Stimulated activated naive B cell treated with anti-CD40 and anti-IgM and Interleukin-4, amounts not matched to agents 10 μg/mL and 1 μg/mL and 100 μg/mL, for 72 hours (primary cell): ENCODE data around the gene TENT5C.

Experiments used
- ATAC-seq, 2 donors: fragments of 150-1000 bp; cut with Tn5 transposase; replicated peaks; 2 replicates each; pipeline ENCODE4 v1.10.0; 2021; ENCODE audit warnings: moderate library complexity in 1 of 2
- DNase-seq: peaks from one replicate; pipeline ENCODE4 v3.0.0; 2021
- H3K27ac Mint-ChIP-seq: one replicate; pipeline ENCODE4 v1.8.0; 2022; ENCODE audit warnings: mild to moderate bottlenecking, mixed read lengths
- H3K27me3 Mint-ChIP-seq, 2 donors: one replicate each; pipeline ENCODE4 v1.8.0; 2022; ENCODE audit warnings: mixed read lengths in 2 of 2
- H3K36me3 Mint-ChIP-seq, 2 donors: one replicate each; pipeline ENCODE4 v1.8.0; 2022; ENCODE audit warnings: mixed read lengths in 2 of 2, mild to moderate bottlenecking in 1 of 2
- H3K4me1 Mint-ChIP-seq, 2 donors: one replicate each; pipeline ENCODE4 v1.8.0; 2022; ENCODE audit warnings: mixed read lengths in 2 of 2, mild to moderate bottlenecking in 1 of 2
- H3K4me3 Mint-ChIP-seq, 2 donors: one replicate each; pipeline ENCODE4 v1.8.0; 2022; ENCODE audit warnings: mild to moderate bottlenecking in 2 of 2, mixed read lengths in 2 of 2, moderate library complexity in 1 of 2
- H3K9me3 Mint-ChIP-seq, 2 donors: one replicate each; pipeline ENCODE4 v1.8.0; 2022; ENCODE audit warnings: mixed read lengths in 2 of 2, mild to moderate bottlenecking in 1 of 2

Gene TENT5C

GRCh38 chr1:117634631-117635030 lies 28.8 kb downstream of the TENT5C start:
- H3K36me3 Mint-ChIP-seq, result peaks cover 6 to 16% of the 10 kb centered on the region in 2 donors
- DNase-seq (no peak), ATAC-seq (no peak)
- H3K27me3 Mint-ChIP-seq, result no peaks in the 10 kb centered on the region
- no peak overlapping the region for H3K27ac Mint-ChIP-seq
- peaks cover 63 to 89% of the 10 kb centered on the region in 2 donors for H3K4me1 Mint-ChIP-seq
- no peak overlapping the region for H3K4me3 Mint-ChIP-seq
- no peaks in the 10 kb centered on the region for H3K9me3 Mint-ChIP-seq

- Mint-ChIP-seq H3K4me1 (peaks cover 59 to 80% of the 10 kb centered on the region in 2 donors), H3K4me3 (peak overlapping the region; percentile 44 to 71), H3K9me3 (no peaks in the 10 kb centered on the region), H3K27ac (peak overlapping the region; percentile 20), H3K36me3 (peaks cover 0 to 7% of the 10 kb centered on the region in 2 donors), H3K27me3 (no peaks in the 10 kb centered on the region)
- DNase-seq (peak; percentile 38), ATAC-seq (peak; percentile 72 to 75)
Measured at GRCh38 chr1:117635805-117636204, 30.0 kb downstream of the TENT5C start.

GRCh38 chr1:117636637-117637425 lies 31.0 kb downstream of the TENT5C start:
- peaks cover 54 to 76% of the 10 kb centered on the region in 2 donors for H3K4me1 Mint-ChIP-seq
- no peaks in the 10 kb centered on the region for H3K9me3 Mint-ChIP-seq
- H3K27me3 Mint-ChIP-seq, result no peaks in the 10 kb centered on the region
- peak overlapping the region; percentile 75 for H3K27ac Mint-ChIP-seq
- peaks cover 0 to 7% of the 10 kb centered on the region in 2 donors for H3K36me3 Mint-ChIP-seq
- peak; percentile 62 to 65 for ATAC-seq
- H3K4me3 Mint-ChIP-seq, result peak overlapping the region; percentile 44 to 71
- DNase-seq, result no peak

GRCh38 chr1:117638141-117638540 lies 32.3 kb downstream of the TENT5C start:
- peaks cover 0 to 7% of the 10 kb centered on the region in 2 donors for H3K36me3 Mint-ChIP-seq
- ATAC-seq, result no peak
- no peaks in the 10 kb centered on the region for H3K9me3 Mint-ChIP-seq
- H3K27me3 Mint-ChIP-seq, result no peaks in the 10 kb centered on the region
- peaks cover 45 to 63% of the 10 kb centered on the region in 2 donors for H3K4me1 Mint-ChIP-seq
- no peak for DNase-seq
- peak overlapping the region; percentile 54 for H3K27ac Mint-ChIP-seq
- H3K4me3 Mint-ChIP-seq, result no peak overlapping the region

GRCh38 chr1:117638759-117639158 lies 32.9 kb downstream of the TENT5C start:
- H3K36me3 Mint-ChIP-seq, result peaks cover 0 to 7% of the 10 kb centered on the region in 2 donors

GRCh38 chr1:117639741-117640140 lies 33.9 kb downstream of the TENT5C start:
- Mint-ChIP-seq H3K27me3 (no peaks in the 10 kb centered on the region), H3K27ac (no peak overlapping the region), H3K9me3 (no peaks in the 10 kb centered on the region), H3K36me3 (peaks cover 0 to 4% of the 10 kb centered on the region in 2 donors), H3K4me3 (no peak overlapping the region), H3K4me1 (peaks cover 41 to 55% of the 10 kb centered on the region in 2 donors)
- ATAC-seq (no peak), DNase-seq (no peak)

More at GRCh38 chr1:117638759-117639158, 32.9 kb downstream of the TENT5C start:
- Mint-ChIP-seq H3K9me3 (no peaks in the 10 kb centered on the region), H3K27ac (no peak overlapping the region), H3K27me3 (no peaks in the 10 kb centered on the region), H3K4me1 (peaks cover 40 to 57% of the 10 kb centered on the region in 2 donors), H3K4me3 (no peak overlapping the region)
- no peak for ATAC-seq
- no peak for DNase-seq

GRCh38 chr1:117641536-117641935 lies 35.7 kb downstream of the TENT5C start:
- Mint-ChIP-seq H3K27me3 (no peaks in the 10 kb centered on the region), H3K36me3 (no peaks in the 10 kb centered on the region), H3K9me3 (no peaks in the 10 kb centered on the region), H3K4me1 (peaks cover 27 to 48% of the 10 kb centered on the region in 2 donors), H3K4me3 (no peak overlapping the region), H3K27ac (no peak overlapping the region)
- no peak for DNase-seq
- ATAC-seq, result no peak

- no peak overlapping the region for H3K27ac Mint-ChIP-seq
- H3K4me1 Mint-ChIP-seq, result peaks cover 20 to 39% of the 10 kb centered on the region in 2 donors
- H3K27me3 Mint-ChIP-seq, result no peaks in the 10 kb centered on the region
- H3K36me3 Mint-ChIP-seq, result no peaks in the 10 kb centered on the region
- DNase-seq (no peak), ATAC-seq (peak; percentile 42 to 61)
- H3K9me3 Mint-ChIP-seq, result no peaks in the 10 kb centered on the region
- no peak overlapping the region for H3K4me3 Mint-ChIP-seq
Measured at GRCh38 chr1:117642963-117643362, 37.1 kb downstream of the TENT5C start.

- H3K9me3 Mint-ChIP-seq, result no peaks in the 10 kb centered on the region
- H3K4me1 Mint-ChIP-seq, result peaks cover 19 to 39% of the 10 kb centered on the region in 2 donors
- DNase-seq (no peak), ATAC-seq (no peak)
- no peak overlapping the region for H3K4me3 Mint-ChIP-seq
- H3K27me3 Mint-ChIP-seq, result no peaks in the 10 kb centered on the region
- peaks cover 0 to 3% of the 10 kb centered on the region in 2 donors for H3K36me3 Mint-ChIP-seq
- H3K27ac Mint-ChIP-seq, result no peak overlapping the region
Measured at GRCh38 chr1:117643601-117644000, 37.8 kb downstream of the TENT5C start.

- ATAC-seq (peak; percentile 80 to 85), DNase-seq (no peak)
- Mint-ChIP-seq H3K27ac (no peak overlapping the region), H3K4me3 (no peak overlapping the region), H3K27me3 (no peaks in the 10 kb centered on the region), H3K36me3 (peaks cover 0 to 3% of the 10 kb centered on the region in 2 donors), H3K4me1 (peaks cover 21 to 41% of the 10 kb centered on the region in 2 donors), H3K9me3 (no peaks in the 10 kb centered on the region)
Measured at GRCh38 chr1:117644696-117645311, 39.0 kb downstream of the TENT5C start.

GRCh38 chr1:117645343-117645742 lies 39.5 kb downstream of the TENT5C start:
- Mint-ChIP-seq H3K27me3 (no peaks in the 10 kb centered on the region), H3K9me3 (no peaks in the 10 kb centered on the region), H3K4me3 (no peak overlapping the region), H3K36me3 (peaks cover 0 to 3% of the 10 kb centered on the region in 2 donors), H3K27ac (no peak overlapping the region), H3K4me1 (peaks cover 23 to 46% of the 10 kb centered on the region in 2 donors)
- no peak for DNase-seq
- ATAC-seq, result no peak

GRCh38 chr1:117646007-117646811 lies 40.4 kb downstream of the TENT5C start:
- DNase-seq, result no peak
- H3K27me3 Mint-ChIP-seq, result no peaks in the 10 kb centered on the region
- no peak overlapping the region for H3K4me3 Mint-ChIP-seq
- peaks cover 30 to 55% of the 10 kb centered on the region in 2 donors for H3K4me1 Mint-ChIP-seq
- H3K9me3 Mint-ChIP-seq, result peaks cover 1 to 4% of the 10 kb centered on the region in 2 donors
- peaks cover 0 to 3% of the 10 kb centered on the region in 2 donors for H3K36me3 Mint-ChIP-seq
- ATAC-seq, result no peak
- H3K27ac Mint-ChIP-seq, result no peak overlapping the region

GRCh38 chr1:117646956-117647355 lies 41.1 kb downstream of the TENT5C start:
- no peak for ATAC-seq

GRCh38 chr1:117648015-117648414 lies 42.2 kb downstream of the TENT5C start:
- Mint-ChIP-seq H3K9me3 (peaks cover 1 to 6% of the 10 kb centered on the region in 2 donors), H3K27me3 (no peaks in the 10 kb centered on the region), H3K27ac (no peak overlapping the region), H3K4me3 (no peak overlapping the region), H3K36me3 (peaks cover 0 to 3% of the 10 kb centered on the region in 2 donors), H3K4me1 (peaks cover 43 to 72% of the 10 kb centered on the region in 2 donors)
- ATAC-seq, result no peak
- DNase-seq, result no peak

More at GRCh38 chr1:117646956-117647355, 41.1 kb downstream of the TENT5C start:
- H3K4me3 Mint-ChIP-seq, result no peak overlapping the region
- no peaks in the 10 kb centered on the region for H3K27me3 Mint-ChIP-seq
- H3K4me1 Mint-ChIP-seq, result peaks cover 33 to 61% of the 10 kb centered on the region in 2 donors
- H3K27ac Mint-ChIP-seq, result no peak overlapping the region
- DNase-seq, result no peak
- H3K9me3 Mint-ChIP-seq, result peaks cover 1 to 6% of the 10 kb centered on the region in 2 donors
- peaks cover 0 to 3% of the 10 kb centered on the region in 2 donors for H3K36me3 Mint-ChIP-seq
